H1 (cell line): ENCODE results near the gene PNMA1. TPM values are rescaled to one million over a fixed set of nuclear protein-coding genes. Genes with fewer than 3 reads are reported as not detected.

ENCODE experiments used
- E2F6 ChIP-seq: IDR thresholded peaks from 2 replicates; pipeline ENCODE4 v1.6.1; 2012; ENCODE audit warnings: inconsistent platforms
- NRF1 ChIP-seq: IDR thresholded peaks from 2 replicates; pipeline ENCODE4 v1.6.1; 2011; ENCODE audit warnings: mild to moderate bottlenecking, low read depth, low read length, improper control_type of control experiment
- SRF ChIP-seq: IDR thresholded peaks from 2 replicates; pipeline ENCODE4 v1.6.1; 2011; ENCODE audit warnings: mild to moderate bottlenecking, low read depth, low read length, moderate library complexity
- polyA plus RNA-seq, 7 experiments: library from polyadenylated mRNA; depleted of rRNA in 3 of 7; stranded (reverse) in 5 of 7; unstranded in 2 of 7; fragments of >200 nt in 5 of 7; fragments of 200-250 nt in 2 of 7; gene quantifications; 1 replicate in 5 of 7; 2 replicates in 1 of 7; 4 replicates in 1 of 7; pipeline versions ENCODE4 v1.2.1 to v1.2.3, GENCODE V29; 2011 to 2013; ENCODE audit warnings: missing spikeins in 2 of 7, mixed read lengths in 2 of 7
- total RNA-seq: library from RNA; stranded (reverse); fragmentation: NEBNext Ultra II Directional; extraction: Animal tissue kit (Norgen Biotek cat#: 25700); gene quantifications from 2 replicates; pipeline ENCODE4 v1.2.1, GENCODE V29; 2021
- TF ChIP-seq, protein P1 (sequence below): IDR thresholded peaks from 2 replicates; pipeline ENCODE4 v1.6.1; 2012; ENCODE audit warnings: low read length, inconsistent platforms

PNMA1 gene
- total and polyA plus RNA-seq, 2 of the 8 experiments (the other 6 are each of a cell fraction or from before 2014, with no cell fraction given) = 15.8 to 52.7 TPM

GRCh38 chr14:73755434-73756014 lies 41.3 kb upstream of the PNMA1 start (continued):
- TF ChIP-seq NRF1 = no peak
- TF ChIP-seq, protein P1, sequence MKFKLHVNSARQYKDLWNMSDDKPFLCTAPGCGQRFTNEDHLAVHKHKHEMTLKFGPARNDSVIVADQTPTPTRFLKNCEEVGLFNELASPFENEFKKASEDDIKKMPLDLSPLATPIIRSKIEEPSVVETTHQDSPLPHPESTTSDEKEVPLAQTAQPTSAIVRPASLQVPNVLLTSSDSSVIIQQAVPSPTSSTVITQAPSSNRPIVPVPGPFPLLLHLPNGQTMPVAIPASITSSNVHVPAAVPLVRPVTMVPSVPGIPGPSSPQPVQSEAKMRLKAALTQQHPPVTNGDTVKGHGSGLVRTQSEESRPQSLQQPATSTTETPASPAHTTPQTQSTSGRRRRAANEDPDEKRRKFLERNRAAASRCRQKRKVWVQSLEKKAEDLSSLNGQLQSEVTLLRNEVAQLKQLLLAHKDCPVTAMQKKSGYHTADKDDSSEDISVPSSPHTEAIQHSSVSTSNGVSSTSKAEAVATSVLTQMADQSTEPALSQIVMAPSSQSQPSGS = no peak
- TF ChIP-seq SRF = no peak
- no peak for TF ChIP-seq E2F6
